HG03103 (cell line): ENCODE data around the gene FBXO8.

Source experiments
- ATAC-seq: cut with Tn5 transposase; IDR thresholded peaks from one replicate; pipeline ENCODE4 v1.9.1; 2021; ENCODE audit warnings: low read depth; ENCODE audit not compliant: unreplicated experiment

The FBXO8 gene

GRCh38 chr4:174211622-174212044 is 71.8 kb downstream of the FBXO8 start:
- no peak for ATAC-seq

GRCh38 chr4:174210952-174211490 is 72.4 kb downstream of the FBXO8 start:
- no peak for ATAC-seq

DNA sequence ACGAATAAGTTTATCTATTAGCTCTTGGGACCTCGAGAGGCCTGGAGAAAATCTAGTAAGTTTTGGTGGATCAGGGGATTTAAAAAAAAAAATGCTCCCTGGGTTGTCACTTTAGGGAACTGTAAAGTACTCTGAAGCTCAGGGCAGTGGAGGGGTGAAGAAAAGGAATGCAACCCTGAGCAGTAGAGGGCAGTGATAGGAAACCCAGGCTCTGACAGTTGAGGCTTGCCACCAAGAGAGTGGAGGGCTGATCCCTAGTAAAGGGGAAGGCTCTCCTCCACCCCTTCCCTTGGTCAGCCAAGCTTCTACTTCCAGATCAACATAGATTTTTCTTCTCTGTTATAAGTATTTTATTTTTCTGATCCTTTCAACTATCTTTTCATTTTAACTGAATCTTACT is 73.1 kb downstream of the FBXO8 start:
- no peak for ATAC-seq

DNA sequence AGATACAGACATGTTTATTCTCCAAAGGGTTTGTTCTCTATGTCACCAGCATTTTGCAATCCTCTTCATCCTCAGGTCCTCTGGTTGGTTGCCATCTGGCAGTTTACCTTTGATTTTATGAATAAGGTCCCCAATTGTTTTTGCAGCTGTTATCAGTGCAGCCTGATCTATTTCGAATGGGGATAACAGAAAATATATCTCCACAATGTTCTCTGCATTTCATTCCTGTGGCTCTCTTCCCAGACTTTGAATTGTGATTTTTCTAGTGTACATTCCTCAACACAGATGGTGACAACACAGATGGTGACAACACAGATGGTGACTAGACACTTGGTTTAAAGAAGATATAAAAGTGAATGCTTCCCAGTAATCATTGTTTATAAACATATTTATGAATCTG is 74.1 kb downstream of the FBXO8 start:
- no peak for ATAC-seq

GRCh38 chr4:174207367-174207766 is 76.1 kb downstream of the FBXO8 start:
- ATAC-seq, result no peak

GRCh38 chr4:174204164-174204831 is 79.2 kb downstream of the FBXO8 start:
- ATAC-seq, result no peak

DNA sequence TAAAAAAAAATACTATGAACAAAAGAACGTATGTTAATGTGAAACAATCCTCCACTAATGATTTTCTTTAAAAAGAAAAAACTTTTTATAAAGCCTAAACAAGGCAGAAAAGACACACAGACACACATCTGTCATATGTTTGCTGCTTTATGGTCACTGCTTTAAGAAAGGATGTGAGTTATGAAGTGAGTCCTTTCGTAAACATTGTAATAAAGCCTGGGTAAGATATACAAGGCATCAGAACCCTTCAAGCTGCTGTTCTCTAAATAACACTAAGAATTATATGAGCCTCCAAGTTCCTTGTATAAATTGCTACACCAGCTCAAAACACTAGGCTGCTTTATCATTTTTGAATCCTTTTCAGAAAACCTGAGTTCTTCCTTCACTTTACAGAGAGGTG is 81.6 kb downstream of the FBXO8 start:
- ATAC-seq, result no peak

DNA sequence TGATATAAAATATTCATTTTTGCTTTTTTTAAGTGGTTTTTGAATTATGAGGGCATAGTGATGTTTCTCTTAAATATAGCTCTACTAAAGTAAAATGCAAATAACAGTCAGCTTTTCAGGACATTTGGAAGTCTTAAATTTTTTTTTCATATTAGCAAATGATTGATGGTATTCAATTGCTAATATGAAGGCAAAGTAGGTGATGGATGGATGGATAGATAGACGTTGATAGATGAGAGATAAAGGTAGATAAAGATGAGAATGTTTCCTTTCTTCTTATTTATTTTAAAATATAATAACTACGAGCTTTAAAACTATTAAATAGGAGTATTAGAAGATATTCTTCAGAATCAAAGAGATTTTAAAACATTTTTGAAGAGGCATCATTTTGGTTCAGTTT is 83.7 kb downstream of the FBXO8 start:
- no peak for ATAC-seq

- ATAC-seq, result no peak
Observed at GRCh38 chr4:174198828-174199227, 84.6 kb downstream of the FBXO8 start.

- no peak for ATAC-seq
Observed at GRCh38 chr4:174198396-174198795, 85.1 kb downstream of the FBXO8 start.

- ATAC-seq, result no peak
Observed at GRCh38 chr4:174193438-174194374, 89.8 kb downstream of the FBXO8 start.

DNA sequence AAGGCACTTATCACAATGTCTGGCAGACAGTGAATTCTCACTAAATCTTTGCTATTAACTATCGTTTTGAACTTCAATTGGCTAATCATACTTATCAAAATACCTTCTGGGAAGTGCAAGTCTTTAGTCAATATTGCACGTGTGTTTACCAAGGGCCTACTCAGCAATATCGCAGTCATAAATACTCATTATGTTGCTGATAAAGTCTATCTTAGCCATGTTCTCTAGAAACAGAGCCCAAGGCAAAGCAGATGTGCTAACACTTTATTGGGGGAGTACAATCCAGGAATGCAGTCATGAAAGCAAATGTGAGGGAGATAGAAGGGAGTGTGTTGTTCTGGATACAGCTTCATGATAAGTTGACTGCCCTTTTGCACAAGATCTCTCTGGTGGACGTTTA is 90.5 kb downstream of the FBXO8 start:
- no peak for ATAC-seq

DNA sequence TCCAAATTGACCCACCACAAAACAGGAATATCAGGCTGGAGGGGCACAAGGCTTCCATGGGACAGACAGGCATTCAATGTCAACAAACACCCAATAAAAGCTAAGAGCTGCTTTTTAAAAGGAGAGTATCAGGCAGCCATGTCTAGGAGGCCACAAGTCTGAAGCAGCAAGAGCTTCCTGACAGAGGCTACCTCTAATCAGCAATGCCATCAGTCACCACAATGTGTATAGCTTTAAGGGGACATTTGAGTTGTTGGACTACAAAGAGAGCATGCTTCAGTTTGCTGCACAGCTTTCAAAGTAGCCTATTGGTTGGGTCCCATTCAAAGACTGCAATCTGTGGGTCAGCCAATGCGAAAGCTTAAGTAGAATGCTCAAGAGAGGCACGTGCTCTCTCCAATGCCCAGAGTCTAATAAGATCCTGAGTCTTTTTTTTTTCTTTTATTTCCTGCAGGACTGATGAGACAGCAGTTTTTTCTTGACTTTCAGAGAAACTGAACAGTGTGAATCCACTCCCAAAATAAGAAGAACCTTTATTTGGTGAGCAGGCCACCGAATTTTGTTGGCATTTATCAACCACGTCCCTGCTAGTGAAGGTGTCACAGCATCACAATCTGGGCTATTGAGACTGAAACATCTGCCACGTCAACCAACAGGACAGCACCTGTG is 92.5 kb downstream of the FBXO8 start:
- ATAC-seq, result no peak

- ATAC-seq, result no peak
Observed at GRCh38 chr4:174189392-174190015, 94.0 kb downstream of the FBXO8 start.
